CD4-positive, alpha-beta T cell treated with Interleukin-1 beta for 1 hour (primary cell): ENCODE results near the gene TOR2A.
A peak's percentile ranks its signal among the peaks of the same experiment; 100 is the strongest.
"Not testable (repeated sequence)": the region's sequence is repeated elsewhere in the genome, so short reads cannot be mapped to it uniquely, and the experiment has no call there.

Source experiments
- DNase-seq, 2 donors: peaks; one replicate each; pipeline ENCODE4 v3.0.0-alpha.2; 2020 to 2022

Gene TOR2A

DNA sequence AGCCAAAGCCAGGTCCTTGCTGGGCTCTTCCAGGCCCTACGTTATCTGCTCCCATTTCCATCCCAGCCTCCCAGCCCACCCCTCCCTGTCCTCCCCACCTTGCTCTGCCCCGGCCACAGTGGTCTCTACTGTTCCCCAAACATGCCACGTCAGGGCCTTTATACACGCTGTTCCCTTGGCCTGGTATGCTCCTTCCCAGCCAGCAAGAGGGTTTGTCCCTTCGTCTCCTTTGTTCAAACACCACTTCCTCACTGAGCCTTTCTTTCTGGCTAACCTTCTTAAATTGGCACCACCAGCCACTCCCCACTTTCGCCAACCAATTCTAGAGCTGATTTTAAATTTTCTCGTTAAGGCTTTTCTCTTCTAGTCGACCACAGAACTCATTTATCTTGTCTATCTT is 33.6 kb upstream of the TOR2A start:
- no peak for DNase-seq

DNA sequence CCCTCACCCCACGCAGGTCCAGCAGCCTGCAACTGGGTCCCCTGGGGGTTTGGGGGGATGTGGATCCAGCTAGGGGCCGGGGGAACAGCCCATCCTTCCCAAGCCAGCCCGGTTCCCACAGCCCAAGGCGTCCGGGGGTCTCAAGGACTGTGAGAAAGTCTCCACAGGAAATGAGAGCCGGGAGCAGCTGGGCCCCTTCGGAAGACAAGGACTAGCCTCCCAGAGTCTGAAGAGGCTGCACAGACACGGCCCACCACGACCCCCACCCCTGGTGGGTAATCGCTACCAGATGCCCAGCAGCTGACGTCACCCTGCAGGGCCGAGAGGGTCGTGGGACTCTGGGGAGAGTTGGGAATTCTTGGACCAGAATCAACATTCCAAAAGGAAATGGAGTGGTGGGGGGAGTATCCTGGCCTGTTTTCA is 32.8 kb upstream of the TOR2A start:
- DNase-seq = no peak

DNA sequence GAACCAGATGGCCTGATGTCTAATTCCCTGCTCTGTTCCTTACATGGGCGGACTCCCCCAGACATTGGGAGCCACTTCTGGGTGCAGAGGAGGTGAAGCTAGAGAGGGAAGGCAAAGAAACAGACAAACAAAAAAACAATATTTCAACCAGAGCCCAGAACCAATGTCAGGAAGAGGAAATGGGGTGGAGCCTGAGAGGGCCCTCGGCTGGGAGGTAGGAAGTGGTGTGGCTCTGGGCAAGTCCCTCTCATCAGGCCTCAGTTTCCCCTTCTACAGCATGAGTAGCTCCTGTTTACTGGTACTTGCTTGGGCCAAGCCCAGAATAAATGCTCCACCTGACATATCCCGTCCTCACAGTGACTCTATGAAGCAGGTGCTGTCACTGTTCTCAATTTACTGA is 32.3 kb upstream of the TOR2A start:
- DNase-seq = no peak

DNA sequence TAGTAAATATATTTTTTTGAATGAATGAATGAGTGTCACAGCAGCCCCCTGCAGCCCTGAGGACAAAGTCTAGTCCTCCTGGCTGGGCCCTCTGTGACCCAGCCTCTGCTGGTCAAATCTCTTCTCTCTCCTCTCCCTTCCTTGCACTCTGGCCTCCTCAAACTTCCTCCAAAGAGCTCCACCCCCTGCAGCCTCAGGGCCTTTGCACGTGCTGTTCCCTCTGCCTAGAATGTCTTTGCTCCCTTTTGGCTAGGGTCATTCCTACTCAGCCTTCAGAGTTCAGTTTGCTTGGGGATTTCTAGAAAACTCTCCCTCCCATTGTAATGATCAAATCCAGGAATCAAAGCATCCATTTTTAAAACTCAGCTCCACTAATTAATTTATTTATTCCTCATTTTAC is 30.3 kb upstream of the TOR2A start:
- no peak for DNase-seq

DNA sequence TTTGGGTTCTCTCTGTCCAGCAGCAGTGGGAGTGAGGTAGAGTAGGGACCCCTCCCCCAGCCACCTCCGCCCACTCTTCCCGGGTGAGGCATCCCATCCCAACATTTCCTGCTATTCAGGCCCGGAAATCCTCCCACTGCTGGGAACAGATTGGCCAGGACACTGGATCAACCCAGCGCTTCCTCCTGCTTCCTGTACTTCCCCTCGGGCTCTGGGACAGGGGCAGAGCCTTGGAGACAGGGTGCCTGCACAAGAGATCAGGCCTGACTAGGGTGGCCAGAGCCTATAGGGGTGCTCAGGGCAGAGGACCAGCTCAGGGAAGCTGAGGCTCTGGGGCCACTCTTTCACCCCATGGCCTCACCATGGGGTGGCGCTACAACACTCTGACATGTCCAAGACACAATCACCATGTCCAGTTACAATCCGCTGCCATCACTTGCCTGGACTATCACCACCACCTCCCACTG is 28.9 kb upstream of the TOR2A start:
- peak; percentile 43 to 45 for DNase-seq

DNA sequence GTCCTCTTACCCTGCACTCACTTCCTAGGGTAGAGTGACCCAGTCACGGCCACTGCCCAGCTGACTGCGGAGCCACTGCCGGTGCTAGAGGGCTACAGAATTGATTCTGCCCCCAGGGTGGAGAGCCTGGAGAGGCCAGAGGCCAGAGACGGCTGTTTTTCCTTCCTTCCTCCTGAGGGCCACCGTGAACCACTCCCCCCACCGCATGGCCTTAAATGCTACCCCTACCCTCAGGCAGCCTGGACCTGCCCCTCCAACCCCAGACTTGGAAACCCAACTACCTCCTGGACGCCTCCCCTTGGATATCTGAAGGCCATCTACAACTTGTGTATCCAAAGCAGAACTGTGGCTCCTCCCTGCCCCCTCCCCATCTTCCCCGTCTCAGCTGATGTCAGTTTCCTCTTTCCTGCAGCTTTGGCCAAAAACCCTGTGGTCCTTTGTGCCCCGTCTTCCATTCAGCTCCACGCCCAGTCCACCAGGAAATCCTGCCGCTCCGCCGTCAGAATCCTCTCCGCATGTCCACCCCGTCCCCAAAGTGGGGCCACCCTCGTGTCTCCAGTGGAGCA is 27.1 kb upstream of the TOR2A start:
- DNase-seq = peak in 1 of 2 donors; percentile 21

DNA sequence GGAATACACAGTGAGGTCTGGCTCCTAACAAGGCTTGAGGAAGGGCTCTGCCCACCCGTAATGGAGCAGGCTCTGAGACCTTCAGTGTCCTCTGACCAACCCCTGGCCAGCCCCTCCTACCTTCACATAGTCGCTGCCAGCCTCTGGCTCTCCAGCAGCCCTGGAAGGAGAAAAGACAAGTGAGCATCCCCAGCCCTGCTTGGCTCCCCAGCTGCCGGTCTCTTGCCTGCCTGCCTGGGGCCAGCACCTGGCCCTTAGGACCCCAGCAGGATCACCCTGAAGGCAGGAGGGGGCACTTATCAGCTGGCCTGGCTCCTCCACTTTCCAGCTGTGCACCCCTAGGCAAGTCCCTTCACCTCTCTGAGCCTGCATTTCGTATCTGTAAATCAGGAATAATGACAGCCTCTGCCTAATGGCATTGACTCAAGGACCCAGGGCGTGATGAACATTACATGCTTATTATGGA is 26.4 kb upstream of the TOR2A start:
- no peak for DNase-seq

DNA sequence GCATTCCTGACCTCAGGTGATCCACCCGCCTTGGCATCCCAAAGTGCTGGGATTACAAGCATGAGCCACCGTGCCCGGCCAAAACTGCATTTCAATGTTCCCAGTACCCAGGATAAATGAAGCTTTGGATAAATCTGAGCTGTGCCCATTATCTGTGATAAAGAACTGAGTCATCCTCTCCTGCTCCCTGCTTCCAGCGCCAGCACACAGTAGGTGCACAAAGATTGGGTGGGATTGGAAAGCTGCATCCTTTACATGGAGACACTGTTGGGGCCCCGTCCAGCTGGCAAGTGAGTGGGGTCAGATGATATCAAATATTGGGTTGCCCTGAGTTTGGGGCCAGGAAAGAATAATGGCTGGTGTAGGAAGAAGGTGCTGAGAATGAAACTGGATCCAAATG is 26.0 kb upstream of the TOR2A start:
- no peak for DNase-seq

DNA sequence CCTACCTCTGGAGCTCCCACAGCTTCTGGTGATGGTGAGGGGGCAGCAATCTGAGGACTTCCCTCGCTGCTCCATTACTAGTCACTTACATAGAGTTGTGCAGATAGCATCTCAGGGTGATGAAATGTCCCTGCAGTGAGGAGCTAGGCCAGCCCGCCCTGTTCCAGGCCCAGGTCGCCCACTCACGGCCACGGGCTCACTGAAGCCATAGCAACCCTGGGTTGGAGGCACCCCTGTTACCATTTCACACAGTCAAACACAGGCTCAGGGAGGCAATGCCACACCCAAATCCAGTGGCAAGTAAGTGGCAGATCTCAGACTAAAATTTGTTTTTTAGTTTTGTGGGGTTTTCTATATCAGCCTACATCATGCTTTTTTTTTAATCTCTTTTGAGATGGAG is 23.7 kb upstream of the TOR2A start:
- no peak for DNase-seq

DNA sequence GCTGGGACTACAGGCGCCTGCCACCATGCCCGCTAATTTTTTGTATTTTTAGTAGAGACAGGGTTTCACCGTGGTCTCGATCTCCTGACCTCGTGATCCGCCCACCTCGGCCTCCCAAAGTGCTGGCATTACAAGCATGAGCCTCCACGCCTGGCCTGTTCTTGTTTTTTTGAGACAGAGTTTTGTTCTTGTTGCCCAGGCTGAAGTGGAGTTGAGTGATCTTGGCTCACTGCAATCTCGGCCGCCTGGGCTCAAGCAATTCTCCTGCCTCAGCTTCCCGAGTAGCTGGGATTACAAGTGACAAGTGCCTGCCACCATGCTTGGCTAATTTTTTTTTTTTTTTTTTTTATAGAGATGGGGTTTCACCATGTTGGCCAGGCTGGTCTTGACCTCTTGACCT is 21.7 kb upstream of the TOR2A start:
- DNase-seq = not testable (repeated sequence)

DNA sequence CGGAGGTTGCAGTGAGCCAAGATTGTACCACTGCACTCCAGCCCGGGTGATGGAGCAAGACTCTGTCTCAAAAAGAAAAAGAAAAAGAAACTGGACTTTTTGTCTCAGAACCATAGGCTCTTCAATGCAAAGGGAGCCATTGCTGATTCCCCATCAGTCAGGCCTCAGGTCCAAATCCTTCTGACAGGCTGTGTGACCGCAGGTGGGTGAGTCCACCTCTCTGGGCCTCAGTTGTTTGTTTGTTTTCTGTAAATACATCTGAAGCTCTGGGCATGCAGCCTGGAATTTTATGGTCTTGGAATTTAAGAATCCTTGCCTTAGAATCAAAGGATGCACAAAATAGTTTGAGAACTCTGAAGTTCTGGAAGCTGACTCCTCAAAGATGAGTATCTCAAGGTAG is 21.1 kb upstream of the TOR2A start:
- DNase-seq = no peak

DNA sequence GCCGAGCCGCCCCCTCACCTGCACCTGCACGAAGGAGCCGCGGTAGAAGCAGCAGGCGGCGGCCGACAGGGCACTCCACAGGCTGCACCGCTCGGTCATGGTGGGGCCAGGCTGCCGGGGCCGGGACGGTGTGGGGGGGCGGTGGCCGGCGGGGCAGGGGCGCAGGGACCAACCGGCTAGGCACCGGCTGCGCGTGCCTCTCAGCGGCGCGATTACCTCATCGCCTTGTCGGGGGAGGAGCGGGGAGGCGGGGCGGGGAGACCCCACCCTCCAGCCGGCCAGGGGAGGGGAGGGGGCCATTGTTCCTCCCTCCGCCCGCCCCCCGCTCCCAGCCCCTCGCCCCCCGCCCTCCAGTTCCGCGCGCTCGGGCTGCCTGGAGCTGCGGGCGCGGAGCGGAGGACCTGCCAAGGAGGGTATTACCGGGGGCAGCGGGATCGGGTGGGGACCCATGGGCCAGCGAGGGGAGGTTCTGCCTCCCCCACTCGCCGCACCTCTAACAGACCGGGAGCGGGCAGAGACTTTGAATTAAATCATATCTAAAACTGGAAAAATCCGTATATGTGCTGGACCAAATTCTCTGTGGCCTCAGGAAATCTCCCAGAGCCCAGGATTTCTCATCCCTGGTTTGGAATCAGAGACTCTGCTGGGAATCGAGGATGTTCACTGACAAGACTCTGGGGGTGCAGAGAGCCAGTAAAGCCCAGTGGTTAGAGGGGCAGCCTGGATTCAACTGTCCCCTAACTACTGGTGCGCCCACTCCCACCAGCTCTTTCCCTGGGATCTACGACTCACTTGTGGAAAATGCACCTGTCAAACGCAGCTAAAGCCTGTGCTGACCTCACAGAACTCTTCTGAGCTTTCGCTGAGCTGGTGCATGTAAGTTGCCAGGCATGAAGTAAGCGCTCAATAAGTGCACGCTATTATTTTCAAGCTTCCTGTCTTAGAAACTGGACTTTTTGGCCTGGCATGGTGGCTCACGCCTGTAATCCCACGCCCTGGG is 20.3 kb upstream of the TOR2A start:
- no peak for DNase-seq

DNA sequence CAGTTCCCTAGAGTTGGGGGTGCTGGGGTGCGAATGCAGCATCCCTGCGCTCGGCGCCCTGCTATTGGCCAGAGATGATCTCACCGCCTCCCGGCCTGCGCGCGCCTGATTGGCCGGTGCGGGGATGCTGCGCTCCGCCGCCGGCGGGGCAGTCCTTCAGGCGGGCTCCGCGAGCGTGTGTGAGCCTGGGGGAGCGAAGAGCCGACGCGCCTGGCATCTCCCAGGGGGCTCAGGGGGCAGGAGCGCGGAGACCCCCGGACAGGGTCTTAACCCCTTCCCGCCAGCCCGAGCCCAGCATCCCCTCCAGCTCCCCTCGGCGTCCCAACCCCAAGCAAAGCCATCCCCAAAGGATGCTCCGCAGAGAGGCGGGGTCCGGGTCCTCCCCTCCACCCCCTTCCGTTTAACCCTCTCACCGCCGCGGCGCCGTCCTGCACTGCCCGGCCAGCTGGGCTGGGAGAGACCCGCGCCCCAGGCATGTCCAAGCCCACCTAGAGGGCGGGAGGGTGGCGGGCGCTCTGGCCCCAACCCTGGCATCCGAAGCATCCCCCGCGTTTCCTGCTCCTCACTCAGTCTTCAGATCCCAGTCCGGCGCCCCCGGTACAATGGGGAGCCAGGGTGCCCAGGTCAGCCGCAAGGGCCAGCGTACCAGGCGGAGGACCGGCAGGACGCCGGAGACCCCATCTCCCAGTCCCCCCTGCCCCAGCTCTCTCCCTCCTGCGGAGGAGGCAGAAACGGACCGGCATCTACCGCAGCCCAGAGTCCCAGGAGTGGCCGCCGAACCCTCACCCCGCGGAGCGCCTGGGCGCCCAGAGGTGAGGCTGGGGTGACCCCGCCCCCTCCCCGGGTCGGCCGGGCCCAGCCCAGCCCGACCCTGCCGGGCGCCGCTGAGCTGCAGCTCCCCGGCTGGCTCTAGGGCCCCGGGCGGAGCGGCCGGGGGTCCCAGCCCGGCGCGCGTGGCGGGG is 19.3 kb upstream of the TOR2A start:
- DNase-seq = no peak

DNA sequence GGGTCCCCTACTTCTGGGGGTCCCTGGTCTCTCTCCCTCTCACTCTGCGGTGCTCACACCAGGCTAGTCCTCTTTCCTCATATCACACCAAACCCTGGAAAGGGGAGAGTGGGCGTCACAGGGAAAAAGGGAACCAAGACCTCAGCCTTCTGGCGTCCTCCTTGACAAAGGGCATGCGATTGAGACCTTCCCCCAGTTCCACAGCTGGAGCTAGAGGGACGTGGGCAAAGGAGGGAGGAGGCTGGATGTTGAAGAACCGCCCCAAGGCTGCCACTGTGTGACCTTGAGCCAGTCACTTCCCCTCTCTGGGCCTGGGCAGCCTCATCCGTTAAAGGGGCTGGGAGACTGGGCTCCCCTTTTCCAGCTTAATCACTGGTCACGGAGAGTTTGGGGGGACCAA is 18.5 kb upstream of the TOR2A start:
- no peak for DNase-seq

DNA sequence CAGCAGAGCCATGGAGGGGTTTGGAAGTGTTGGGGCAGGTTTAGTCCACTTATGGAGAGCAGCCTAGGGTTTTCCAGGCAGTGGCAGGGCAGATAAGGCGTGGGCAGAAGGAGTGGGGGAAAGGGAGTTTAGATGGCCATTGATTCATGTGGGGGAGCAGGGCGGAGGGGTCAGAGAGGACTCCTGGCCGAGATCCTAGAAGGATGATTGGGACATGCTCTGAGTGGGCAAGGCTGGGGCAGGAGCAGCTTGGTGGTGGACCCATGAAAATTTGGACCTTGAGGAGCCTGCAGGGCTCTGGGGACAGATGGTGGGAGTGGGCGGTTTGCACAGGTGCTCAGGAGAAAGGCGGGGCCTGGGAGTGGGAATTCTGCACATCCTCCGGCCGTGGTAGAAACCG is 18.1 kb upstream of the TOR2A start:
- no peak for DNase-seq

DNA sequence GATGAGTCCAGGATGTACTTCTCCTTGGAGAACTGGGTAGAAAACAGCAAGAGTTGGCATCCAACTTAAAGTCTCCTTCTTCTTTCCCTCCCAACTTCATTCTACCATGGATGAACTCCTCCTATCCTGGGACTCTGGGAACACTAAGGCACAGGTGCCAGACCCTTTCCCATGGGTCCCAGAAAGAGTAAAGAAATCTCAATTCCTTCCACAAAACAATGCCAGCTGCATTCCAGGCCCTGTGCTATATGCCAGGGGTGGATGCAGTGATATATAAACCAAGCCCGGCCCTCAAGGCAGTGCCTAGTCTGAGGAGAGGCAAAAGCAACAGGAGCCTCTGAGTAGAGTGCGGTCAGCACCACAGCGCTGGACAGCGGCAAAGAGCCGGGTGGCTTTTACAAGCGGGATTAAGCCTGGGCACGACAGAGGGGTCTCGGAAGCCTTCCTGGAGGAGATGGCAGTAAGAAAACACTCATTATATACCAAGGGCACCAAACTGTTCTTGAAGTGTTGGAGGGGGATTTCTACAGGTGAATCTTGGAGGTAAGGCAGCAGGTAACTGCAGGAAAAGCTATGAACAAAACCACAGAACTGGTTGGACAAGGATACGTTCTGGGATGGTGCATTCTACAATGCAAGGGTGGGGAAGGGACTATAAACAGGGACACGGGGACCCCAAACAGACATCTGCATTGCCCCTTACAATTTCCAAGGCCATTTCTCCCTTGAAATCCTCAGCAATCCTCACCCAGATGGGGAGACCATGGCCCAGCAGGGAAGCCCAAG is 16.4 kb upstream of the TOR2A start:
- no peak for DNase-seq

DNA sequence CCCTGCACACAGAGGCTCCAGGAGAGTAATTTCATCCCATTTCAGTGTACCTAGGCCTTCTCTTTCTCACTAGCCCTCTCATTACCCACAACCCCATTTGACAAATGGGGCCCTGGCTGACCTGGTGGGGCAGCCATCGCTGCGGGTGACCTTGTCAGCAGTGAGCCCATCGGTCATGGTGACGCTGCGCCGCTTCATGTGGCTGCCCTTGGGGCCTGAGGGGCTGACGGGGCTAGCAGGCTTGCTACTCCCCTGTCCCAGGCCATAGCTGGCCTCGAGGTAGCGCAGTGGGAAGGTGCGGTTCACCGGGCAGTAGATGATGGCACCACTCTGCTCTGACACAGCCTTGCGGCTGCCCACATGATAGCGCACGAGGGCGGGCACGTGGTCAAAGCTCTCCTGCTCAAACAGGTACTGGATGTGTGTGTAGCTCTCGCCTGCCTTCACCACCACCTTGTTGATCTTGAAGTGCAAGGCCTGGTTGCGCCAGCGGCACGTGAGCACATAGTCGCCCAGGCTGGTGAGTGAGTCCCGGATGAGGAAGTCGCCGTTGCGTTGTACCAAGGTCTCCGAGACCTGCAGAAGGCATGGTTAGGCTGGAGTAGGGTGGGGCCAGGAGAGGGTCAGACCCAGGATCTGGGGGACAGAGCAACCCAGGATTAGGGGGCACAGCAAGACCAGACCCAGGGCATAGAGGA is 14.1 kb upstream of the TOR2A start:
- DNase-seq = no peak

DNA sequence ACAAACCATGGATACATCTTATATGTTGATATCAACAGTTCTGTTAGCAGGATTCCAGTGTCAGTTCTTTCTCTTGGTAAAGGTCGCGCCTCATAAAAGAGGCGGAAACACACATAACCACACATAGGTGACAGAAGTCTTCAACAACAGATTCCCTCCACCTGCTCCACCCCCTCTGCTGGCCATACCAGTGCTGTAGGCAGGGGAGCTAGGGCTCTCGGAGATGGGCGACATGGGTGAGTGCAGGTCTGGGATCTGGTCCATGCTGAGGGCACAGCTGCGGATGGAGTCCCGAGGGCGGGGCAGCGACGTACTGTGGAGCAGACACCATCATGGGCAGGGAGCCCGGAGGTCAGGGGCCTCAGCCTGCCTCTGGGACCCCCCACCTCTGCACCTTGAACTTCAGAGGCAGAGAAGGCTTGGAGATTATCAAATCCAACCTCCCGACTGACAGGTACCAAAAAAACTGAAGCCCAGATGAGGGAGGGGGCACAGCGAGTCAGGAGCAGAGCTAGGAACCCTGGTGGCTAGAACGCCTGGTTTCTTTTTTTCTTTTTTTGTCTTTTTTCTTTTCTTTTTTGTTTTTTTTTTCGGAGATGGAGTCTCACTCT is 12.0 kb upstream of the TOR2A start:
- DNase-seq = peak; percentile 38 to 50

DNA sequence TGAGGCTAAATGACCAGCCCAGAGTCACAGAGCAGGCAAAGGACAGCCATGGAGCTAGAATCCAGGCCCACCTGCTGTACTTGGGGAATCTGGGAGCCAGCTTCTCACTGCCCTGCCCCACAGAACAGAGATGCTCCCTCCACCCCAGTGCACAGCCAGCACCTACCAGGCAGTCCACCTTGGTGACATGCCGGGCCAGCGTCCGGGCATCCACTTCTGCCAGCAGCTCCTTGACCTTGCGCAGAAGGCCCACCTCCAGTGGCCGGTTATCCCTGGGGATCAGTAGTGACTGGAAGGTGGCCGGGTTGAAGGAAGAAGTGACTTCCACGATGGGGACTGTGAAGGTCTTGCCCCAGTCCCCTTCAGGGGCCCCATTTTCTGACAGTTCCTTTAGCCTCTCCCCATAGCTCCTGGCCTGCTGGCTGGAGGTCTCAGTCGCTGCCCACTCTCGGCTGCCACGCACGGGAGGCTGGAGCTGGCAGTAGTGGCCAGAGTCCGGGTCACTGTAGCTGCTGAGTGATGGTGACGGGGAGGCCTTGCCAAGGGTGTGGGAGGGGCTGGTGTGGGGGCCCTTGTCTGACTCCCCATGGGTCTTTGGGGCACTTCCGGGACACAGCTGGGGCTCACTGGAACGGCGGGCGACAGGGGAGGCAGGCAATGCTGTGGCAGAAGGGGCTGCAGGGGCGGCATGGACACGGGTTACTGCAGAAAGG is 9.5 kb upstream of the TOR2A start:
- DNase-seq = no peak

DNA sequence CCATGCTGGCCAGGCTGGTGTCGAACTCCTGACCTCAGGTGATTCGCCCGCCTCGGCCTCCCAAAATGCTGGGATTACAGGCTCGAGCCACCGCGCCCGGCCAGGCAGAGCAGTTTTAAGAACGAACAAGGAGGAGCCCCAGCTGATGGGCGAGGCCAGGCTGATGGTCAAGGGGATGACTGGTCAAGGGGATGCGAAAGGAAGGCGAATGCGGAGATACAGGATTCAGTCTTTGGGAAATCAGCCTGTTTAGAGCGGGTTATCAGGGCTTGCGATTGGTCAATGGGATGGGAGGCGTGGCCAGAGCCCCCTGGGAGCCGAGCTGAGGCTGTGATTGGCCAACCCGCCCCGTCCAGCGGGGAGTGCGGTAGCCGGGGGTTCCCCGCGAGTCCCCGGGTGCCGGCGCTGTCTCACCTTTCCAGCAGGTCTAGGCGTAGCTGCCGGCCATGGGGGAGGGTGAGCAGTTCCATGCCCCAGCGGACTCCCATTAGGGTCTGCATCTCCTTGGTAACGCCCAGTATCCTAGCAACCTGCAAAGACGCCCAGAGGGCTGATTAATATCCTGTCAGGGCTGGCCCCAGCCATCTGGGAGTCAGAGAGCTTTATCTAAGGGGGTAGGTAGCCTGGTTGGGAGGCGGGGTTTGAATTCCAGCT is 7.5 kb upstream of the TOR2A start:
- no peak for DNase-seq
